SK-N-SH (cell line): ENCODE data around the gene RASGRF2. TPM values are rescaled to one million over a fixed set of nuclear protein-coding genes. Genes with fewer than 3 reads are reported as not detected.
A peak's percentile ranks its signal among the peaks of the same experiment; 100 is the strongest.

Experiments
- CTCF ChIA-PET: fragments of 300-600, 350-600 bp; formaldehyde crosslinking; extraction: SDS; loops from one replicate; lab custom pipeline; 2021; lab: Yijun Ruan, JAX
- POLR2A ChIA-PET: fragments of 350-600 bp; sonication (Branson Sonifier 250); formaldehyde crosslinking; extraction: SDS; loops from one replicate; lab custom pipeline; 2020; ENCODE audit warnings: antibody characterized with exemption, inconsistent platforms; lab: Yijun Ruan, JAX
- DNase-seq: peaks from one replicate; pipeline ENCODE4 v3.0.0; 2012
- H2AFZ ChIP-seq: fragments of 200-600 bp; sonication (generic); 2 replicates; pipeline ENCODE4 v1.8.1; 2016; ENCODE audit warnings: antibody characterized with exemption, mild to moderate bottlenecking, low read depth
- H3F3A ChIP-seq: fragments of 200-600 bp; sonication (generic); replicated peaks from 2 replicates; pipeline ENCODE3; 2016; ENCODE audit warnings: antibody characterized with exemption, mild to moderate bottlenecking; ENCODE audit not compliant: insufficient read depth
- H3K27ac ChIP-seq, 2 experiments: fragments of 200-500 bp in 1 of 2; fragments of 200-600 bp in 1 of 2; sonication (Bioruptor generic) in 1 of 2; sonication (generic), shearing (Covaris generic) in 1 of 2; 2 replicates each; pipeline versions ENCODE4 v1.5.1 to v1.6.1; 2014 to 2016; ENCODE audit warnings: low read depth in 2 of 2, inconsistent platforms in 1 of 2, low read length in 1 of 2, mild to moderate bottlenecking in 1 of 2, mixed read lengths in 1 of 2
- H3K27me3 ChIP-seq: fragments of 200-600 bp; sonication (generic), shearing (Covaris generic); 2 replicates; pipeline ENCODE4 v1.6.1; 2016; ENCODE audit warnings: mixed run types; ENCODE audit not compliant: insufficient read depth
- H3K36me3 ChIP-seq, 2 experiments: fragments of 200-500 bp in 1 of 2; fragments of 200-600 bp in 1 of 2; sonication (Bioruptor generic) in 1 of 2; sonication (generic) in 1 of 2; replicated peaks in 1 of 2; 2 replicates each; pipeline versions ENCODE3 to v1.5.1; 2014 to 2016; ENCODE audit warnings: low read length in 1 of 2, mild to moderate bottlenecking in 1 of 2; ENCODE audit not compliant: insufficient read depth in 2 of 2, control insufficient read depth in 1 of 2
- H3K4me1 ChIP-seq, 2 experiments: fragments of 200-500 bp in 1 of 2; fragments of 200-600 bp in 1 of 2; sonication (Bioruptor generic) in 1 of 2; sonication (generic), shearing (Covaris generic) in 1 of 2; 2 replicates each; pipeline versions ENCODE4 v1.5.1 to v1.6.1; 2014 to 2016; ENCODE audit warnings: low read depth in 1 of 2, low read length in 1 of 2, mixed run types in 1 of 2; ENCODE audit not compliant: insufficient read depth in 2 of 2, control insufficient read depth in 1 of 2
- H3K4me2 ChIP-seq: fragments of 200-600 bp; sonication (generic), shearing (Covaris generic); 2 replicates; pipeline ENCODE4 v1.6.1; 2017; ENCODE audit warnings: mixed run types
- H3K4me3 ChIP-seq, 2 experiments: fragments of 200-500 bp in 1 of 2; fragments of 200-600 bp in 1 of 2; sonication (Bioruptor generic) in 1 of 2; sonication (generic), shearing (Covaris generic) in 1 of 2; 2 replicates each; pipeline versions ENCODE4 v1.5.1 to v1.8.1; 2014 to 2016; ENCODE audit warnings: low read depth in 2 of 2, inconsistent platforms in 1 of 2, low read length in 1 of 2, mild to moderate bottlenecking in 1 of 2, mixed read lengths in 1 of 2, moderate library complexity in 1 of 2
- H3K79me2 ChIP-seq: fragments of 200-600 bp; sonication (generic); 2 replicates; pipeline ENCODE4 v1.8.1; 2017; ENCODE audit warnings: mild to moderate bottlenecking; ENCODE audit not compliant: insufficient read depth
- H3K9ac ChIP-seq: fragments of 200-600 bp; sonication (generic); 2 replicates; pipeline ENCODE4 v1.6.1; 2017; ENCODE audit warnings: mixed run types
- H3K9me2 ChIP-seq: fragments of 200-600 bp; sonication (generic); 2 replicates; pipeline ENCODE4 v1.6.1; 2017; ENCODE audit warnings: mixed run types
- H3K9me3 ChIP-seq: fragments of 200-600 bp; sonication (generic); 2 replicates; pipeline ENCODE4 v1.6.1; 2017; ENCODE audit warnings: mixed run types, mild to moderate bottlenecking, moderate library complexity
- H4K20me1 ChIP-seq: fragments of 200-600 bp; sonication (generic); 2 replicates; pipeline ENCODE4 v1.6.1; 2017; ENCODE audit warnings: mild to moderate bottlenecking, mixed run types; ENCODE audit not compliant: insufficient read depth
- CTCF ChIP-seq: fragments of 200-600 bp; sonication (generic); IDR thresholded peaks from 2 replicates; pipeline ENCODE4 v1.6.1; 2017; ENCODE audit warnings: antibody characterized with exemption, mild to moderate bottlenecking, moderate library complexity
- EP300 ChIP-seq, 2 experiments: IDR thresholded peaks; 2 replicates each; pipeline versions ENCODE4 v1.4.0 to v1.6.1; 2012; ENCODE audit warnings: borderline replicate concordance in 1 of 2, low read depth in 1 of 2, low read length in 1 of 2
- EZH2phosphoT487 ChIP-seq: fragments of 200-600 bp; sonication (generic); IDR thresholded peaks from 2 replicates; pipeline ENCODE4 v1.6.1; 2017; ENCODE audit warnings: low read depth, mixed run types, mild to moderate bottlenecking, antibody characterized with exemption, moderate library complexity, borderline replicate concordance
- FOSL2 ChIP-seq: IDR thresholded peaks from 2 replicates; pipeline ENCODE4 v1.4.0; 2012; ENCODE audit warnings: low read depth, mild to moderate bottlenecking, moderate library complexity, borderline replicate concordance
- FOXJ3 ChIP-seq: sonication (generic); formaldehyde crosslinking; IDR thresholded peaks from 2 replicates; pipeline ENCODE4 v1.5.1; 2020; ENCODE audit warnings: mild to moderate bottlenecking, missing genetic modification reagents
- FOXM1 ChIP-seq: IDR thresholded peaks from 2 replicates; pipeline ENCODE4 v1.4.0; 2012; ENCODE audit warnings: low read depth, mild to moderate bottlenecking
- JUND ChIP-seq: IDR thresholded peaks from 2 replicates; pipeline ENCODE4 v1.4.0; 2012
- NRF1 ChIP-seq: IDR thresholded peaks from 2 replicates; pipeline ENCODE4 v1.6.1; 2012; ENCODE audit warnings: low read depth, mild to moderate bottlenecking, low read length
- PBX3 ChIP-seq: IDR thresholded peaks from 2 replicates; pipeline ENCODE4; 2012
- RCOR1 ChIP-seq: fragments of 150-350 bp; IDR thresholded peaks from 2 replicates; pipeline ENCODE4 v1.6.1; 2017; ENCODE audit warnings: antibody characterized with exemption, low read length
- SIN3A ChIP-seq: IDR thresholded peaks from 2 replicates; pipeline ENCODE4 v1.6.1; 2012; ENCODE audit warnings: low read depth, mild to moderate bottlenecking, low read length, moderate library complexity, borderline replicate concordance
- TAF1 ChIP-seq: IDR thresholded peaks from 2 replicates; pipeline ENCODE4 v1.6.1; 2012; ENCODE audit warnings: low read depth, mild to moderate bottlenecking, low read length, moderate library complexity, borderline replicate concordance
- TCF12 ChIP-seq: IDR thresholded peaks from 2 replicates; pipeline ENCODE4 v1.4.0; 2012
- TEAD4 ChIP-seq: IDR thresholded peaks from 2 replicates; pipeline ENCODE4 v1.4.0; 2012; ENCODE audit warnings: mild to moderate bottlenecking, borderline replicate concordance; ENCODE audit not compliant: insufficient read depth
- whole genome bisulfite sequencing: methylation state at CpG from one replicate; pipeline ENCODE4 v1.1.6; 2017; ENCODE audit warnings: low lambda C conversion rate; 5-methylcytosine and 5-hydroxymethylcytosine counted together
- polyA plus RNA-seq, 3 experiments: library from polyadenylated mRNA; depleted of rRNA; stranded (reverse); fragments of >200 nt; gene quantifications; 2 replicates each; pipeline ENCODE4 v1.2.3, GENCODE V29; 2012

The RASGRF2 gene
- polyA plus RNA-seq, 1 of the 3 experiments (the other 2 are of a cell fraction), result under 0.01 TPM

GRCh38 chr5:80967500-80968181 lies 7.5 kb downstream of the RASGRF2 start:
- H3K9ac ChIP-seq, result no peak overlapping the region
- peak overlapping the region; percentile 46; the same call in 1 of the 2 replicates for H3K4me2 ChIP-seq
- no peaks in the 10 kb centered on the region for H4K20me1 ChIP-seq
- H3K79me2 ChIP-seq, result no peaks in the 10 kb centered on the region
- peak overlapping the region in 1 of 2 experiments; percentile 48; a peak in 2 of 4 replicates for H3K27ac ChIP-seq
- no peaks in the 10 kb centered on the region for H3K9me2 ChIP-seq
- ChIA-PET CTCF (interaction anchor here (1.3 to 1.6 kb wide), 2 partner anchors 198 to 228 kb away, joined by 3 to 4 read pairs; no protein-coding TSS in a partner anchor), POLR2A (no interaction called here)
- peaks cover 0 to 18% of the 10 kb centered on the region in 2 experiments; a peak in 1 of 4 replicates for H3K4me1 ChIP-seq
- TF ChIP-seq FOXJ3, result no peak
- no peak for TF ChIP-seq RCOR1
- TF ChIP-seq EP300 (IDR thresholded peaks at IDR 0.05; ENCODE audit: borderline replicate concordance in 1 of 2, low read depth in 1 of 2, low read length in 1 of 2), result no peak
- TF ChIP-seq TCF12, result peak; percentile 49
- no peak for TF ChIP-seq NRF1
- no peak; the same call in 1 of the 2 replicates for TF ChIP-seq TEAD4
- peak; percentile 31; the same call in 1 of the 2 replicates for TF ChIP-seq FOSL2
- TF ChIP-seq CTCF, result no peak
- peak; percentile 75 for TF ChIP-seq PBX3
- TF ChIP-seq EZH2phosphoT487, result no peak
- TF ChIP-seq FOXM1, result no peak
- TF ChIP-seq JUND, result peak; percentile 52
- H3K27me3 ChIP-seq, result no peaks in the 10 kb centered on the region
- peaks cover 23% of the 10 kb centered on the region for H3F3A ChIP-seq
- WGBS, result 28% methylated on average over 2 of the region's 2 CpGs
- H3K36me3 ChIP-seq, result no peaks in the 10 kb centered on the region
- H2AFZ ChIP-seq, result no peak overlapping the region
- no peak for DNase-seq
- no peak overlapping the region for H3K4me3 ChIP-seq
- no peaks in the 10 kb centered on the region for H3K9me3 ChIP-seq

- Histone ChIP-seq H3K27me3 (no peaks in the 10 kb centered on the region), H2AFZ (no peak overlapping the region), H4K20me1 (no peaks in the 10 kb centered on the region), H3K4me1 (peaks cover 0 to 3% of the 10 kb centered on the region in 2 experiments; a peak in 1 of 4 replicates), H3K9me3 (no peaks in the 10 kb centered on the region), H3K4me3 (no peak overlapping the region), H3K9me2 (no peaks in the 10 kb centered on the region), H3K4me2 (no peak overlapping the region), H3K9ac (no peak overlapping the region), H3K36me3 (no peaks in the 10 kb centered on the region), H3K79me2 (no peaks in the 10 kb centered on the region), H3K27ac (no peak overlapping the region), H3F3A (peaks cover 3% of the 10 kb centered on the region)
- DNase-seq, result no peak
- no peak for TF ChIP-seq TAF1
- no peak for TF ChIP-seq PBX3
- no peak for TF ChIP-seq SIN3A
- WGBS, result 58% methylated on average over 4 of the region's 4 CpGs
- CTCF ChIA-PET, result no interaction called here
- POLR2A ChIA-PET, result no interaction called here
These were observed 12.9 kb downstream of the RASGRF2 start for GRCh38 chr5:80973027-80973426.
